GM18507 (cell line): ENCODE results near the gene KCNH5.

ENCODE experiments used
- DNase-seq: peaks from one replicate; pipeline ENCODE4 v3.0.0; 2011; ENCODE audit warnings: low read depth; ENCODE audit not compliant: insufficient read length; ENCODE audit errors: extremely low spot score
- FAIRE-seq: peaks from 2 replicates; lab custom pipeline; 2011; peaks lifted over from hg19 to GRCh38; lab: Jason Lieb, UNC

KCNH5 gene

DNA sequence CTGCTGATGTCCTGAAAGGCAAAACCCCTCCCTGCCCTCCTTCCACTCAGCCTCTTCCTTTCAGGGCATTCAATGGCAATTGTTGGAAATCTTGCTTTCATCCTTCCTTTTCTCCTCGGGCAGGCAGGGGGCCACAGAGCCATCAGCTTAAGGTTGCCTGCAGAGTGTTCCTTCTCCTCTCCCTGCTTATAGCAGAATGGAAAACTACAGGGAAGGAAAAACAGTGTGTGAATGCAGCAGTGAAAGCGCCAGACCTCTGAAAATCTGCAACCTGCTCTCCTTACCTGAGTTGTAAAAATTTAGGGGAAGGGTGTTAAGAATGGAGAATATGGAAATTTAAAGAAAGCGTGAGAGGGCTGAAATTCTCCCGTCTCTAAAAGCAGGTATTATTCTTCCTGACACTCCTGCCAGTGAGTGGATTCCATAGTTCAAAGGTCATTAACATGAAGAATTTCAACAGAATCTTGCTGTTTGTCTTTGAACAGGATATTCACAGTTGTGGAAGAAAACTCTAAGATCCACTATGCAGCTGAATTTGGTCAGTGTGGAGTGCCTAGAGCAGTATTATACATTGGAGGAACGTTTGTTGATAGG is 348.8 kb downstream of the KCNH5 start:
- FAIRE-seq (no peak), DNase-seq (no peak)

- FAIRE-seq (no peak), DNase-seq (no peak)
Observed at GRCh38 chr14:62694075-62694474, 351.2 kb downstream of the KCNH5 start.

GRCh38 chr14:62692490-62693106 is 352.7 kb downstream of the KCNH5 start:
- DNase-seq (no peak), FAIRE-seq (no peak)

GRCh38 chr14:62691647-62692489 is 353.4 kb downstream of the KCNH5 start:
- FAIRE-seq (no peak), DNase-seq (no peak)

DNA sequence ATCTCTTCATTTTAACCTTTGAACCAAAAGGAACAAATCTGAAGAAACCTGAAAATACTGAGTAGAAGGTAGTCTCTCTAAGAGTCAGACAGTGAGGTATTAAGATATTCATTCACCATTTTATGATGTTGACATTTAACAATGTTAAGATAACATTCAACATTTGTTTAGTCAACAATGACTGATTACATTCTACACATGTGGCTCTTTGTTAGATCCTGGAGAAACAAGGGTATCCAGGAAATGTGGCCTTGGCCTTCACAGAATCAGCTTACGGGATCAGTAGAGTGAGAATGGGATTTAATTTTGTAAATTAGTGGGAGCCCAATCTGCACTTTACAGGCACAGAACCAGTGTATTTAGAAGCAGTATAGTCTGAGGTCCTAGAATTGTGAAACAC is 355.5 kb downstream of the KCNH5 start:
- DNase-seq (no peak), FAIRE-seq (no peak)

- FAIRE-seq (no peak), DNase-seq (no peak)
Observed at GRCh38 chr14:62687818-62688217, 357.4 kb downstream of the KCNH5 start.

- DNase-seq, result no peak
- no peak for FAIRE-seq
Observed at GRCh38 chr14:62684376-62684775, 360.9 kb downstream of the KCNH5 start.

DNA sequence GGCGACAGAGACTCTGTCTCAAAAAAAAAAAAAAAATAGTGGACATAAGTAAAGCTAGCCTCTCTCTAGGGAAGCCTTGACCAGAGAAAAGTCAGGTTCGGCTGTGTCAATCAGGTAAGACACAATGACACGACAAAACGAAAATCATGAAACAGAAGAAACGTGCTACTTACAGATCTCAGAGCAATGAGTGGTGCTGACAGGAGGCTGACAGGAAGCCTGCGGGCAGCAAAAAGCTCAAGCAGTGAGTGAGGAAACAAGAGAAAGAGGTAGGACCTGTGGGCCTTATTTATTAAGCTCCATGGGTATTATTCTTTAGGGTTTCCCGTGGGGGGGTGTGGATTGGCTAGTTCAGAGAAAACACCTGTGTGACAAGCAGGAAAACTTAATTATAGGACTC is 363.1 kb downstream of the KCNH5 start:
- DNase-seq (no peak), FAIRE-seq (no peak)

GRCh38 chr14:62674563-62675237 is 370.6 kb downstream of the KCNH5 start:
- FAIRE-seq (no peak), DNase-seq (no peak)

- DNase-seq, result no peak
- FAIRE-seq, result no peak
Observed at GRCh38 chr14:62673014-62673755, 372.1 kb downstream of the KCNH5 start.

DNA sequence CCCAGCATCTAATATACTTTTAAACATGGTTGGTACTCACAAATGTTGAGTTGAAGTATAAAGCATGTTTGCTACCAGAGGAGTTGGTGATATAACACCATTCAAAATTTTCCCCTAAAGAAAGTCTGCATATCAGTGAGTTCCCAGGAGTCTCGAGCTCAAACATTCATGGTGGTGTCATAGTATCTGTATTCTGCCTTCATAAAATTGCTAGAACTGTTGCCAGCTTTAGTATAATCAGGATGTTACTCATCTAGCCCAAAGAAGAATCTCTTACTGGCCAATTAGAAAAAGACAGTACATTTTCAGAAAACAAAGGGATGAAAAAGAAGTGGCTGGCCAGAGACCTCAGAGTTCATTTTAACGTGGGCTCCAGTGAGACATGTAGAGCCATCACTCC is 374.7 kb downstream of the KCNH5 start:
- no peak for DNase-seq
- FAIRE-seq, result no peak

DNA sequence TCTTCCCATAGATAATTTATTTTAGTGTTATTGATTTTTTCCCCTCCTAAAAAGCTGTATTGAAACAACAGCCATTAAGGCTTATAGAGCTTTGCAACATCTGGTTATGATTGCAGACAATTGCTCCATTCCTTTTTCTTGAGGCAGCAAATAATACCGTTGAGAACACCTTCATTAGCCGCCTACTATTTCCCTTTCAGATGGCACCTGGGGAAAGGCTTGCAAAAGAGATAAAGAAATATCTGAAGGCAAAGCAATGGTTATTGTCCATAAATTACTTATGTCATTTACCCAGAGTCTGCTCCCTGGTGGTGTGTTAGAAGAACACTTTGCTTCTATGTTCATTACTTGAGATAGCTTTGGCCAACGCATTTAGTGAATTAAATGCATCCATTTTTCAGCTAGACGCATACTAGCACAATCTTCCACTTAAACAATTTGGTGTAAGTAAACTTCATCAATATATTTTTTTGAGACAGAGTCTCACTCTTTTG is 377.8 kb downstream of the KCNH5 start:
- DNase-seq (no peak), FAIRE-seq (no peak)

- DNase-seq (no peak), FAIRE-seq (no peak)
Observed at GRCh38 chr14:62665286-62665685, 380.0 kb downstream of the KCNH5 start.

DNA sequence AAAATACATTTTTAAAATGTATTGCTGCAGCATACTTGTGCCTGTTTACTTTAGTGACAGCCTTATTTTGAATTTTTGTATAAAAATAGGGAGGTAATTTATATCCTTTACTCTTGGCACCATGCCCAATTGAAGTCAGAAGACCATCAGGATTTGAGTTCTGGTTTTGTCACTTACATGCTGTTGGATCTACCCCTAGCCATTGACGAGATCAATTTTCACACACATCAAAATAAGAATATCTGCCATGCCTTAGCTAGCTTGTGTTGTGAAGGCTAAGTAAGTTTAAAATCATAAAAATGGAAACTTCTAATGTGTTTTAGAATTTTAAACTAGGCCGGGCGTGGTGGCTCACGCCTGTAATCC is 381.8 kb downstream of the KCNH5 start:
- DNase-seq (no peak), FAIRE-seq (no peak)

DNA sequence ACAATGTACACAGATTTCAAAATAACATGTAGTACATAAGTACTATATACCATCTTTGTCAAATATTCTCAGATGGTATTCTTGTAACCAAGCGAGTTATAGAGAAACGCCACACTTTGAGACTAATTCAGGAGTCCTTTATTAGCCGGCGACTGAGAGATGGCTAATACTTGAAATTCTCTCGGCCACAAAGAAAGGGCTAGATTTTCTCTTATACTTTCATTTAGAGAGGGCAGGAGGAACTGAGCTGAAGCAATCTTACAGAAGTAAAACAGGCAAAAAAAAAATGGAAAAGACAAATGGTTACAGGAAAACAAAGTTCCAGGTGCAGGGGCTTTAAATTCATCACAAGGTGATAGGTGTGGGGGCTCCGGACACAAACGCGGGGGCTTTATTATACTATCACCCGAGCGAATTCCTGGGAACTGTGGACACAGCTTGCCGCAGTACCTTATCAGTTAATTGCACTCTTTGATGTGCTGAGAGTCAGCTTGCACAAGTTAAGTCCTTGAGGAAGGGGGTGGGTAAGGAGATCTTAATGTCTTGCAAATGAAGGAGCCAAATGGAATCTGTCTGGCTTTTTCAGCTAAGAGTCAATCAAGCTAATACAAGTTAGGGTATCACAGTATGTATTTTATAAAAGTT is 382.3 kb downstream of the KCNH5 start:
- DNase-seq (no peak), FAIRE-seq (no peak)

- FAIRE-seq (no peak), DNase-seq (no peak)
Observed at GRCh38 chr14:62661818-62662217, 383.4 kb downstream of the KCNH5 start.

GRCh38 chr14:62658631-62659030 is 386.6 kb downstream of the KCNH5 start:
- FAIRE-seq, result no peak
- DNase-seq, result no peak

GRCh38 chr14:62657376-62657775 is 387.9 kb downstream of the KCNH5 start:
- FAIRE-seq (no peak), DNase-seq (no peak)

DNA sequence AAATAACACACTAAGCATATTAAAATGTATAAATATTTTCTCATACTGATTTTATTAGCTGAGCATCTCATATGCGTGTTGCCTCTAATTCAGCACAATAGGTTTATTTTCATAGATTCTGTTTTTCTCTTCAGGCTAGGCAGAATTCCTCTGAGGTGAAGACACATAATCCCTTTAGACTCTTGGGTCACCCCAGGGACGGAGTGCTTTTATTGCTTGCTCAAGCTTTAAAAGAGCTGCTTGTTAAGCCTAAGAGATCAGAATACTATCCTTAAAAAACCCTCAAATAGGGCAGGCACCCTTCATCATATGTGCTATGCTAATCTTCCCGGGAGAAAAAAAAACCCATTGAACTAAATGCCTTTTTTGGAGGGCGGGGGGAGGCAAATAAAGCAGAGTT is 390.1 kb downstream of the KCNH5 start:
- FAIRE-seq, result no peak

More for the DNA sequence above, 390.1 kb downstream of the KCNH5 start:
- DNase-seq, result no peak
